BLaER1 (cell line): ENCODE data around the gene VPS33A.

ENCODE experiments used
- H3K27ac ChIP-seq: shearing (Covaris generic); formaldehyde crosslinking; 2 replicates; pipeline ENCODE4 v1.8.1; 2022
- H3K27me3 ChIP-seq: shearing (Covaris generic); formaldehyde crosslinking; 2 replicates; pipeline ENCODE4 v1.8.1; 2022
- H3K36me3 ChIP-seq: shearing (Covaris generic); formaldehyde crosslinking; 2 replicates; pipeline ENCODE4 v1.8.1; 2022
- H3K4me1 ChIP-seq: shearing (Covaris generic); formaldehyde crosslinking; 2 replicates; pipeline ENCODE4 v1.8.1; 2022
- H3K4me2 ChIP-seq: shearing (Covaris generic); formaldehyde crosslinking; 2 replicates; pipeline ENCODE4 v1.8.1; 2022
- H3K4me3 ChIP-seq: shearing (Covaris generic); formaldehyde crosslinking; 2 replicates; pipeline ENCODE4 v1.8.1; 2022
- H3K9ac ChIP-seq: shearing (Covaris generic); formaldehyde crosslinking; 2 replicates; pipeline ENCODE4 v1.8.1; 2022
- H3K9me3 ChIP-seq: shearing (Covaris generic); formaldehyde crosslinking; 2 replicates; pipeline ENCODE4 v1.8.1; 2022
- H4K20me1 ChIP-seq: shearing (Covaris generic); formaldehyde crosslinking; 2 replicates; pipeline ENCODE4 v1.8.1; 2022
- Cebpa-rat ChIP-seq: shearing (Covaris generic); IDR thresholded peaks from 2 replicates; pipeline ENCODE4 v1.8.1; 2022

The VPS33A gene

GRCh38 chr12:122298071-122298748 lies 31.9 kb upstream of the VPS33A start:
- Histone ChIP-seq H3K9ac (no peak overlapping the region), H3K36me3 (peaks cover 74% of the 10 kb centered on the region), H3K4me1 (peaks cover 35% of the 10 kb centered on the region), H4K20me1 (no peaks in the 10 kb centered on the region), H3K27ac (no peak overlapping the region), H3K4me3 (no peak overlapping the region), H3K9me3 (no peaks in the 10 kb centered on the region), H3K4me2 (no peak overlapping the region), H3K27me3 (no peaks in the 10 kb centered on the region)
- no peak for TF ChIP-seq Cebpa-rat

GRCh38 chr12:122297494-122297893 lies 31.2 kb upstream of the VPS33A start:
- Histone ChIP-seq H3K27me3 (no peaks in the 10 kb centered on the region), H3K9me3 (no peaks in the 10 kb centered on the region), H3K4me1 (peaks cover 31% of the 10 kb centered on the region), H3K9ac (no peak overlapping the region), H4K20me1 (no peaks in the 10 kb centered on the region), H3K27ac (no peak overlapping the region), H3K4me3 (no peak overlapping the region), H3K36me3 (peaks cover 75% of the 10 kb centered on the region), H3K4me2 (no peak overlapping the region)
- no peak for TF ChIP-seq Cebpa-rat

- H3K9ac ChIP-seq = no peak overlapping the region
- H3K4me3 ChIP-seq = no peak overlapping the region
- H3K4me1 ChIP-seq = peaks cover 21% of the 10 kb centered on the region
- peaks cover 73% of the 10 kb centered on the region for H3K36me3 ChIP-seq
- TF ChIP-seq Cebpa-rat = no peak
- H3K4me2 ChIP-seq = no peak overlapping the region
- no peaks in the 10 kb centered on the region for H3K27me3 ChIP-seq
- no peak overlapping the region for H3K27ac ChIP-seq
- no peaks in the 10 kb centered on the region for H3K9me3 ChIP-seq
- no peaks in the 10 kb centered on the region for H4K20me1 ChIP-seq
Observed at GRCh38 chr12:122295877-122296276, 29.6 kb upstream of the VPS33A start.

- Histone ChIP-seq H3K9me3 (no peaks in the 10 kb centered on the region), H3K9ac (no peak overlapping the region), H3K27me3 (no peaks in the 10 kb centered on the region), H3K36me3 (peaks cover 70% of the 10 kb centered on the region), H4K20me1 (no peaks in the 10 kb centered on the region), H3K27ac (no peak overlapping the region), H3K4me3 (no peak overlapping the region), H3K4me2 (peak overlapping the region; percentile 25; the same call in 1 of the 2 replicates), H3K4me1 (peaks cover 9% of the 10 kb centered on the region)
- no peak for TF ChIP-seq Cebpa-rat
Observed at GRCh38 chr12:122293081-122293480, 26.8 kb upstream of the VPS33A start.

- Histone ChIP-seq H3K36me3 (peaks cover 69% of the 10 kb centered on the region), H3K27me3 (no peaks in the 10 kb centered on the region), H4K20me1 (no peaks in the 10 kb centered on the region), H3K9me3 (no peaks in the 10 kb centered on the region), H3K4me2 (no peak overlapping the region), H3K4me1 (peaks cover 9% of the 10 kb centered on the region), H3K4me3 (no peak overlapping the region), H3K27ac (no peak overlapping the region), H3K9ac (no peak overlapping the region)
- TF ChIP-seq Cebpa-rat = no peak
Observed at GRCh38 chr12:122291431-122291830, 25.1 kb upstream of the VPS33A start.

- Histone ChIP-seq H3K27ac (no peak overlapping the region), H4K20me1 (no peaks in the 10 kb centered on the region), H3K4me1 (no peaks in the 10 kb centered on the region), H3K9ac (no peak overlapping the region), H3K4me2 (no peak overlapping the region), H3K4me3 (no peak overlapping the region), H3K27me3 (no peaks in the 10 kb centered on the region), H3K9me3 (no peaks in the 10 kb centered on the region), H3K36me3 (peaks cover 65% of the 10 kb centered on the region)
- no peak for TF ChIP-seq Cebpa-rat
Observed at GRCh38 chr12:122283680-122284079, 17.4 kb upstream of the VPS33A start.

GRCh38 chr12:122282061-122282460 lies 15.8 kb upstream of the VPS33A start:
- Histone ChIP-seq H3K4me3 (no peak overlapping the region), H3K4me2 (no peak overlapping the region), H3K9me3 (no peaks in the 10 kb centered on the region), H3K27ac (no peak overlapping the region), H4K20me1 (no peaks in the 10 kb centered on the region), H3K9ac (no peak overlapping the region), H3K4me1 (no peaks in the 10 kb centered on the region), H3K36me3 (peaks cover 66% of the 10 kb centered on the region), H3K27me3 (no peaks in the 10 kb centered on the region)
- no peak for TF ChIP-seq Cebpa-rat

GRCh38 chr12:122276242-122276641 lies 9.9 kb upstream of the VPS33A start:
- H3K36me3 ChIP-seq = peaks cover 85% of the 10 kb centered on the region
- no peak overlapping the region for H3K27ac ChIP-seq

GRCh38 chr12:122275459-122275858 lies 9.2 kb upstream of the VPS33A start:
- no peaks in the 10 kb centered on the region for H3K9me3 ChIP-seq
- H3K9ac ChIP-seq = no peak overlapping the region
- no peak overlapping the region for H3K4me3 ChIP-seq
- no peak overlapping the region for H3K27ac ChIP-seq
- H3K4me1 ChIP-seq = no peaks in the 10 kb centered on the region
- peaks cover 85% of the 10 kb centered on the region for H3K36me3 ChIP-seq
- H3K27me3 ChIP-seq = no peaks in the 10 kb centered on the region
- no peaks in the 10 kb centered on the region for H4K20me1 ChIP-seq
- no peak overlapping the region for H3K4me2 ChIP-seq
- no peak for TF ChIP-seq Cebpa-rat

More at GRCh38 chr12:122276242-122276641, 9.9 kb upstream of the VPS33A start:
- no peak overlapping the region for H3K4me2 ChIP-seq
- no peak overlapping the region for H3K9ac ChIP-seq
- no peaks in the 10 kb centered on the region for H4K20me1 ChIP-seq
- no peak overlapping the region for H3K4me3 ChIP-seq
- H3K4me1 ChIP-seq = no peaks in the 10 kb centered on the region
- H3K27me3 ChIP-seq = no peaks in the 10 kb centered on the region
- no peaks in the 10 kb centered on the region for H3K9me3 ChIP-seq
- no peak for TF ChIP-seq Cebpa-rat

- peak overlapping the region; percentile 85 for H3K27ac ChIP-seq
Observed at GRCh38 chr12:122265886-122266229, 436 bp downstream of the VPS33A start.

More at GRCh38 chr12:122265886-122266229, 436 bp downstream of the VPS33A start:
- peak overlapping the region; percentile 87 for H3K9ac ChIP-seq
- peaks cover 39% of the 10 kb centered on the region for H3K36me3 ChIP-seq
- no peaks in the 10 kb centered on the region for H3K27me3 ChIP-seq
- no peaks in the 10 kb centered on the region for H3K9me3 ChIP-seq
- H4K20me1 ChIP-seq = no peaks in the 10 kb centered on the region
- H3K4me2 ChIP-seq = peak overlapping the region; percentile 84
- TF ChIP-seq Cebpa-rat = no peak
- peaks cover 23% of the 10 kb centered on the region for H3K4me1 ChIP-seq
- H3K4me3 ChIP-seq = peak overlapping the region; percentile 90
